IPS-NIHi11 (cell line): ENCODE results near the gene CFAP119.

Experiments
- DNase-seq: peaks from one replicate; pipeline ENCODE4 v3.0.0; 2012; ENCODE audit warnings: mixed read lengths, low spot score

CFAP119 gene

GRCh38 chr16:30710971-30711370 lies 50.9 kb downstream of the CFAP119 start:
- DNase-seq = no peak
